Stimulated activated CD8-positive, alpha-beta memory T cell treated with anti-CD3 and anti-CD28 coated beads, Interleukin-15, amount 100 ng/mL, for 4 hours (primary cell): ENCODE results near the gene TSPAN4.
A peak's percentile ranks its signal among the peaks of the same experiment; 100 is the strongest.

Experiments
- DNase-seq, 2 donors: peaks; one replicate each; pipeline ENCODE4 v3.0.0-alpha.2; 2020; ENCODE audit warnings: low read depth in 2 of 2

The TSPAN4 gene

DNA sequence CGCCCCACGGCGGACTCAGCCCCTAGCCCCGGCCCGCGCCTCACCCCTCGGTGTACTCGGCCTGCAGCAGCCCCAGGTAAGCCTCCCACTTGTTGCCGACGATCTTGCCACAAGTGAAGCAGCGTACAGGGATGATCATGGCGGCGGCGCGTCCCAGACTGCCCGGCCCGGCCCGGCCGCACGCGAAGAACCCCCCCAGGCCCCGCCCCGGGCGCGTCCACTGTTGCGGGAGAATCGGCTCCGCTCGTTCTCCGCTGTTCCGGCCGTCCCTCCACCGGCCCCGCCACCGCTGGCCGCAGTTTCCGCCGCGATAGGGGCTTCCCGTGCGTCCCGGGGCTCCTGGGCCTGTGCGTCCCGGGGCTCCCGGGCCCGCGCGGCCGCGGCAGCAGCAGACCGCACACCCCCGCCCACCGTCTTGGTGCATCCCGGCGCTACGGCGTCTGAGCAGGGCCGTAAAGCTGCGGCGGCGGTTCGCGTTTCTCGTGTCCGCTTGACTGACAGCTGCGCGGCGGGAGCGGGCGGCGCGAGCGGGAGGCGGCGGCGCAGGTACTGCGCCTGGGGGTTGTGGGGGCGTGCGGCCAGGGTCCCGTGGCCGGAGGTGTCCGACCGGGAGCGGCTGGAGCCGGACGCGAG lies at the start of gene TSPAN4, which contains the start of gene POLR2L:
Gene TSPAN4, plus strand, starts transcription at position 483 of the 633 bp plus-strand sequence. CDS start 7,453 bp downstream, outside the sequence.
Gene POLR2L, minus strand, starts transcription at position 160 of the 633 bp plus-strand sequence. Its CDS starts 21 bp downstream, at position 139.
- DNase-seq: peak; percentile 71 to 73

DNA sequence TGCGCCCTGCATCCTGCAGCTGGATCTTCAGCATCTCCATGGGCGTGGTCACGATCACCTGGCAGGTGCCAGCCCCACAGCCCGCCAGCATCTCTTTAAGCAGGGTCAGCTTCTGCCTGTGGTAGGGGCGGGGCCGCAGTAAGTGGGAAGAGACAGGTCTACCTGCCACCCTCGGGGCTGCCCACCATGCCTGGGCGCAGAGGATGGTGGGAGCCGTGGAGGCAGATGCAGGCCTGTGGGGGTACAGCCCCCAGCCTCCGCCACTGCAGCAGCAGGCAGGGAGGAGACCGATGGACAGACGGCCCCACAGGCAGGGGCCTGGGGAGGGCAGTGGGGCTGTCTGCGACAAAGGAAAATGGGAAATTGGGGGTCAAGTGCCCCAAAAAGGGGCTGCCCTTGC lies 49.8 kb upstream of the TSPAN4 start:
- no peak for DNase-seq

GRCh38 chr11:793556-793955 lies 49.1 kb upstream of the TSPAN4 start:
- no peak for DNase-seq

DNA sequence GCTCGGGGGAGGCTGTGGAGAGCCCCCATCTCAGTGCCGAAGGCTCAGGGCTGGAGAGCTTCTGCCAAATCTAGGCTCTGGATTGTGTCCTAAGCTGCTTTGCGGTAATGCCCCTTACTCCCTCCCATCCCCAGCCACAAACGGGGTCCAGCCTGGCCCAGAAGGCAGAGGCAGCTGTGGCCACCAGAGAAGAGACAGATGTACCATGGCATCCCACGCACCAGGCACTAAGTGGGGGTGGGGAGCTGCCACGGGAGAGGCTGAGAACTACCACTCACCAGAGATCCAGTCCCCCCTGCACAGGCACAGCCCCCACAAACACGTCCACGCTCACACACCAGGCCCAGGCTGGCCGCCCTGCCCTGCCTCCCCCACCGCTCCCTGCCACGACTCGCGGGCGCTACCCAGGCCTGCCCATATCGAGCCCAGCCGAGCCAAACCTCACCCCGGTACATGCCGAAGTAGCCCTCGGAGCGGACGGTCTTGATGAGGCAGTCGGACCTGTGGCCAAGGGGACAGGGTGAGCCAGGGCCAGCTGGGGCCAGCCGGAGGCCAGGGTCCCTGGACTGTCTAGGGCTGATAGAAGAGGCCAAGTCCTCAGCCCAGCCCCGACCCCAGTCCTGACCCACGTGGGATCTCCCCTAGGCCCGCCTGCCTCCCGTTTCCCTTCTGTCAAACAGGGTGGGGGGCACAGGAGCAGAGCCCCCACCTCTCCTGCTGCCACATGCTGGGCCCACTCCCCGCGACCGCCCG lies 48.5 kb upstream of the TSPAN4 start:
- DNase-seq: no peak

DNA sequence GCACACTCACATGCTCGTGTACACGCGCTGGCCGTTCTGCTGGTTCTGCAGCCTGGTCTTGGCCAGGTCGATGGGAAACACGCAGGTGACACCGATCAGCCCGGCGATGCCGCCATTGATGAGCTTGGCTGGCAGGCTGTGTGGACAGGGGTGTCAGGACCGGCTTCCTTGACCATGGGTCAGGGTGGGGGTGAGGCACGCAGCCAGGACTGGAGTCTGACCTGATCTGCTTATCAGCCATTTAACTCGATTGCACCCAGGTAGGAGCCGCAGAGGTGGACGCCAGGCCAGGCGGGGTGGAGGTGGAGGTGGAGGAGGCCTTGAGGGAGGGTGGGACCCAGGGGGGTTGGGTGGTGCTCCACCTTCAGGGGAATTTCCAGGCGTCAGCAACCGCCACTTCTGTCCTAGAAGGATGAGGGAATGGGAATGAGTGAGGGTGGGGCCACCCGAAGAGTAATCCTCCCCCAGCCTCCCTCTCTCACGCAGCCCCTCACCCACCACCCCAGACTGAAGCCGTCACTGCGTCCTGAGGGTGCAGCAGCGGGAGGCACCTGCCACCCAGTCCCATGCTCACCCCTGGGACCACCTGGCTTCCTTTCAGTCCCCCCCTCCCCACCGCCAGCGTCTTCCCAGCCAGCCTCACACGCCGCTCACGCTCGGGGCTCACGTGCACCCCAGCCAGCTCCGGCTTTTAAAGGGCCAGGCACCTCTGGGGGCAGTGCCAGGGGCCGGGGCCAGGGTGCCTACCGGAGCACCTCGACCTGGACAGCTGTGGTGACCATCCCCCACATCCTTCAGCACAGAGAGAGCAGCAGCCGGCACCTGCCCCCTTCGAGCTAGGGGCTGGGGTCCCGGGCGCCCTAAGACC lies 47.7 kb upstream of the TSPAN4 start:
- DNase-seq: no peak

- peak; percentile 74 to 77 for DNase-seq
These were observed 46.8 kb upstream of the TSPAN4 start for GRCh38 chr11:795634-796564.

- DNase-seq: no peak
These were observed 45.9 kb upstream of the TSPAN4 start for GRCh38 chr11:796565-797295.

- peak; percentile 57 to 62 for DNase-seq
These were observed 45.2 kb upstream of the TSPAN4 start for GRCh38 chr11:797296-798092.

DNA sequence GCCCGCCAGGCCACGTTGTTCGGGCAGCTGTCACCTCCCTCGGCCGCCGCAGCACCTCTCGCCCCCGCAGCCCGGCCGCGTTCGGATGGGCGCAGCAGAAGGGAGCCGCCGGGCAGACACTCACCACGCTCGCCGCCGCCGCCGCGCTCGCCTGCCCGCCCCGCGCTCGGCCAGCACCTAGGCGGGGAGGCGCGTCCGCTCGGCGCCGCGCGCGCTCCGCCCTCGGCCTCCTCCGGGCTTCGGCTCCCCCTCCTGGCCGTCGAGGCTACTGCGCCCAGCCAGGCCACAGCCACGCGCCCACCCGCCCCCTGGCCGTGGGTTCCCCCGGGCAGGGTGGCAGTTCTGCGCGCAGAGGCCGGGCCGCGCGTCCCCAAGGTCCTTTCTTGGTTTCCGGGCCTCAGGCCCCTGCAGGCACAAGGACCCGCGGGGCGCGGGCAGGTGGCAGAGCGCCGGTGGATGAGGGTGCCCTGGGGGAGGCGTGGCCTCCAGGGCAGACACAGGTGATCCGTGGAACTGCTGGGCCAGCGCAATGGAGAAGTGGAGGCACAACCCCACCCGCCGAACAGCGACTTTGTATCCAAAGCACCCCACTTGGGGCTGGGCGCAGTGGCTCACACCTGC lies 44.4 kb upstream of the TSPAN4 start, which contains the start of gene SLC25A22:
Gene SLC25A22, minus strand, starts transcription at position 189 of the 621 bp plus-strand sequence. CDS start 3,275 bp downstream, outside the sequence.
- DNase-seq: peak; percentile 61 to 75

DNA sequence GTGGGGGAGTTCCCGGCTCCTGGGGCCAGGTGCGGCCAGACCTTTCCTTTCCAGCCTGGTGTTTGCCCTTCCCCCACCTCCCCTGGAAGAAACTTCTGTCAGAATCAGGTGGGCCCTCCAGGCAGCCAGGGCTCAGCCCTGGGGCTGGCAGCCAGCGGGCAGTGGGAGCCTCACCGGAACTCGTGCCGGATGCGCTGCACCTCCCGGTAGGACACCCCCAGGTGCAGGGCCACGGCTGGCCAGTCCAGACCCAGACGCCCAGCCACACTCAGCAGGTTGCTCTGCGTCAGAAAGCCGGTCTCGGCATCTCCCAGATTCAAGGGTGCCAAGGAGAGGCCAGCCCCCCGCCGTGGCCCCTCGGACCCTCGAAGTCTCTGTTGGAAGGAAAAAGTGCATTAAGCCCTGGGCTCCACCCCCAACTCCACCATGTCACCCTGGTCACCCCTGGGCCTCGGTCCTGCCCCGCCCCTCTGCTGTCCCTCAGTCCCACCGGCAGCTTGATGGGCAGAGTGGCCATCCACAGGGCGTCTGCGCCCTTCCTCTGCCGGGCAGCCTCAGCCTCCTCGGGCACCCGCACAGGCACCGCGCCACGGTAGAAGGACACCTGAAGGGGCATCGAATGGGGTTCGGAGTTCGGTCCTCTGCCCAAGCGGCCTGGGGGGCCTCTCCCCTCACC lies 42.9 kb upstream of the TSPAN4 start:
- no peak for DNase-seq

DNA sequence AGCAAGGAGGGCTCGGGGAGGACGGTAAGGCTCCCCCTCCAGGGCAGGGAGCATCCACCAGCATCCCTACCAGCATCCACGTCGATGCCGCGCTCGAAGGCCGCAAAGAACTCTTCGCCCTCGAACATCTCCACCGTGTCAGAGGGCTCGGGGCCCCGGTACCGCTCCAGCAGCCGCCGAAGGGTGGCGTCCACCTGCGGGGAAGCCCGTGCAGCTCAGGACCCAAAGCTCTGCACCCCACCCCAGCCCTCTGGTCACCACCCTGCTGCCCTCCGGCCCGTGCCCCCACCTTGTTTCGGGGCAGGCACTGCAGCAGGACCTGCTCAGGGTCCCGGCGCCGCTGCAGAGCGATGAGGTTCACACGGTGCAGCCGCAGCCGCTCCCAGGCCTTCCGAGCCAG lies 42.2 kb upstream of the TSPAN4 start:
- DNase-seq: no peak

DNA sequence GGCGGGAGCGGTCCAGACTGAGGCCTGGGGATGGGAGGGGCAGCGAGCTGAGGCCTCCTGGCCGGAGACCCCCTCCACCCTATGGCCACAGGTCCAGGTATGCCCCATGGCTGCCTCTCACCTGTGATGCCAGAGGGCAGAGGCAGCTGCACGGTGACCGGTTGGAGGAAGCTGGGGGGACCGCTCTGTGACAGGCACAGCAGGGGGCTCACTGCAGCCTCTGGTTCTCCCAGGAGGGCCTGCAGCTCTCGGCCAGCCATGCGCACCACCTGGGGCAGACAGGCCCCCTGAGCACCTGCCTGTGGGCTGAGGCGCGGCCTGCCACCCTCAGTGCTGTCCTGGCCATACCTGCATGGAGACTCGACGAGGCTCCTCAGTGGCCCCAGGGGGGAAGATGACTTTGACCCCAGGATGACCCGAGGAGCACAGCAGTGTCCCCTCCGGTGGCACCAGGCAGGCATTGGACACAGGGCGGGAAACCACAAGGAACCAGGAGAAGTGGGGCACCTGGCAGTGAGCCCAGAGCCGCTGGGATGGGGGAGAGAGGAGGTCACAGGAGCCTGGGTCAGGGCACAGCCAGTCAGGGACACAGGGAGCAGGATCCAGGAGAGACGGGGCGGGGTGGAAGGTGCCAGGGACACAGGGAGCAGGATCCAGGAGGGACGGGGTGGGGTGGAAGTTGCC lies 41.4 kb upstream of the TSPAN4 start:
- no peak for DNase-seq

- DNase-seq: no peak
These were observed 40.5 kb upstream of the TSPAN4 start for GRCh38 chr11:802018-802617.

- no peak for DNase-seq
These were observed 39.8 kb upstream of the TSPAN4 start for GRCh38 chr11:802693-803466.

DNA sequence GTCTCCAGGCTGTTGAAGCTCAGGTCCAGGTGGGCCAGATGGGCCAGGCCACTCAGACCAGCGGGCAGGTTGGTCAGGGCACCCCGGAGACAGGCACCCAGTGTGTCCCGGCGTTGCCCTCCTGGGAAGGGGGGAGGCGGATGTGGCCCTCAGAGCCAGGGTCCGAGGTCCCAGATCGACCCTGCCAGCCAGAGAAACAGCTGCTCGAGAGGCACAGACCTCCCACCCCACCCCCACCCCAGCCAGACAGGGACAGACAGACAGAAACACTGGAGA lies 39.2 kb upstream of the TSPAN4 start:
- no peak for DNase-seq

DNA sequence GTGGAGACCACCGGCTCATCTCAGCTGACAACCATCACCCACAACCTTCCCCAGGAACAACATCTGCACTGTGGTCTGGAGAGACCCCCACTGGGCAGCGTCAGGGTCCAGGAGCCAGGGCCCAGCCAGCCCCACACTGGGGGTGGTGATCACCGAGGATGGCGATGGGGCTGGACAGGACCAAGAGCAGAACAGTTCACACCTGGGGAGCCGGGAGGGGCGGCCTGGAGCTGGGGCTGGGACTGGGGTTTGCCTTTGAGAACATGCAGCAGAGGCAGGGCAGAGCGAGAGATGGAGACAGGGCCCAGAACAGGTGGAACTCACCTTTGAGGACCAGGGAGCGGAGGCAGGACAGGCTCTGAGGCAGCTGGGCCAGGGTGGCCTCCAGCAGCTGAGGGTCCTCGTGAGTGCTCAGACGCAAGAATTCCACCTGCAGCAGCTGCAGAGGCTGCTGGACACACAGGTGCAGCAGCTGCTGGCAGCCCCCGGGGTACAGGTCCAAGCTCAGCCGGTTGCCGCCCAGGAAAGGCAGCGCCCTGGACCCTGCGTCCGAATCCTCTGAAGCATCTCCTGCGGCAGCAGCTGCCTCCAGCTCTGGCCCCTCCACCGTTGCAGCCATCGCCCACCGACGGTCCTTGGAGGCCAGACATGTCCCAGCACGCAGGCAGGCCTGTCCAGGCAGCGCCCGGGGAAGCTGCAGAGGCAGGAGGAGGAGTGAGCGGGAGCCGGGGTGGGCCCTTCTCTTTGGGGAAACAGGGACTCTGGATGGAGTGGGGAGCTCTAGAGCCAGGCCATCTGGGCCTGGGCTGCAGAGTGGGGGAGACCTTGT lies 38.7 kb upstream of the TSPAN4 start:
- DNase-seq: no peak
